HFF-Myc (cell line): Measurements from ENCODE around the gene IL17RD.

Source experiments
- DNase-seq: peaks from one replicate; pipeline ENCODE4 v3.0.0-alpha.2; 2011; ENCODE audit warnings: low read depth; ENCODE audit errors: extremely low read depth
- H3K4me3 ChIP-seq: replicated peaks from 2 replicates; pipeline ENCODE4 v1.5.1; 2011; ENCODE audit warnings: low read depth, mild to moderate bottlenecking, control low read depth, low read length
- TF ChIP-seq, protein P1 (sequence below): IDR thresholded peaks from 2 replicates; pipeline ENCODE4 v1.5.1; 2012; ENCODE audit warnings: mild to moderate bottlenecking, low read depth, low read length, control low read depth; ENCODE audit errors: missing control alignments

IL17RD gene

DNA sequence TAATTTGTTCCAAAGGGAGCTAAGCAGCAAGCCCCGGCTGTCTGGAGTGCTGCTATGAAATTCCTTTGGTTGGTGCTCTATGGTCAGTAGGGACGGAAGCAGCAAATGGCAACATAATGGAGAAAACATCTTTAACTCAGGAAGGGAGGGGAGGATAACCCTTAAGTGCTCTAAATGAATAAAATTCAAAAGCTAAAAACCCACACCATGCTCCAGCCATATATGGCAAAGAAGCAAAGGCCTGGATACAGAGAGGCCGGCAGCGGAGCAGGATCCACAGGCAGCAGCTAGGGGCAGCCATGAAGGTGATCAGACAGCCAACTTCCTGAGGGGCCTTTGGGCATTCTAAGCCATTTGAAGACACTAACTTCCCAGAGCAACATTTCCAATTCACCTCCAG lies 38.9 kb downstream of the IL17RD start:
- no peak for DNase-seq

DNA sequence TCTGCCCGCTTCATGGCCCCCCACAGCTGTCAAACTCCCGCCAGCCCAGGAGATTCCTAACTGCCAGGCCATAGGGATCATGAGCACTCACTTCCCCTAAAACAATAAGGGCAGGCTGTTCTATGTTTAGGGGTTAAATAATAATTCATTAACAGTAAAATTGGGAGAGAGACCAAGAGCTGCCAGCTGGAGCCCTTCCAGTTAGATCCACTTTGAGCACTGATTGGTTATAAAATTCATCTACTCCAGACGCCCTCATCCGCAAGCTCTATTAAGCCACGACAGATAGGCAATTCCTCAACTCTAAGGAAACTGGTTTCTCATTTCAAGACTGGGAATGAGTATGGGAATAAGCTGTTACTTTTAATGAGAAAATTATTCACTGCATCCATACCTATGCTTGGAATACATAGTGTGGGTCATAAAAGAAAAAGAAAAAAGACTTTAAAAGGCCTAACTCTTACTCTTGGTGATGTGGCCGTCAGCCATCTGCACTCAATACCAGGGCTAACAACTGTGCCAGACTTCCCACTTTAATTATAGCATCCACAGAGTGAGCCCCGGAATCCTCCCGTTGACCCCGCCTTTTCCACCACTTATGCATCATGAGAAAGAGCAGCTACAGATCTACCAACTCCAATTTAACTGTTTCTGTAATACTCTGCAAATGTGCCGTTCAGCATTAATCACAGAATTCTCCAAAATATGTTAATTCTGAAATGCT lies 44.5 kb downstream of the IL17RD start:
- TF ChIP-seq, protein P1, sequence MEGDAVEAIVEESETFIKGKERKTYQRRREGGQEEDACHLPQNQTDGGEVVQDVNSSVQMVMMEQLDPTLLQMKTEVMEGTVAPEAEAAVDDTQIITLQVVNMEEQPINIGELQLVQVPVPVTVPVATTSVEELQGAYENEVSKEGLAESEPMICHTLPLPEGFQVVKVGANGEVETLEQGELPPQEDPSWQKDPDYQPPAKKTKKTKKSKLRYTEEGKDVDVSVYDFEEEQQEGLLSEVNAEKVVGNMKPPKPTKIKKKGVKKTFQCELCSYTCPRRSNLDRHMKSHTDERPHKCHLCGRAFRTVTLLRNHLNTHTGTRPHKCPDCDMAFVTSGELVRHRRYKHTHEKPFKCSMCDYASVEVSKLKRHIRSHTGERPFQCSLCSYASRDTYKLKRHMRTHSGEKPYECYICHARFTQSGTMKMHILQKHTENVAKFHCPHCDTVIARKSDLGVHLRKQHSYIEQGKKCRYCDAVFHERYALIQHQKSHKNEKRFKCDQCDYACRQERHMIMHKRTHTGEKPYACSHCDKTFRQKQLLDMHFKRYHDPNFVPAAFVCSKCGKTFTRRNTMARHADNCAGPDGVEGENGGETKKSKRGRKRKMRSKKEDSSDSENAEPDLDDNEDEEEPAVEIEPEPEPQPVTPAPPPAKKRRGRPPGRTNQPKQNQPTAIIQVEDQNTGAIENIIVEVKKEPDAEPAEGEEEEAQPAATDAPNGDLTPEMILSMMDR, result no peak
- DNase-seq, result no peak
- H3K4me3 ChIP-seq, result no peak overlapping the region

More for the DNA sequence above, 38.9 kb downstream of the IL17RD start:
- TF ChIP-seq, protein P1, result no peak
- H3K4me3 ChIP-seq, result no peak overlapping the region

DNA sequence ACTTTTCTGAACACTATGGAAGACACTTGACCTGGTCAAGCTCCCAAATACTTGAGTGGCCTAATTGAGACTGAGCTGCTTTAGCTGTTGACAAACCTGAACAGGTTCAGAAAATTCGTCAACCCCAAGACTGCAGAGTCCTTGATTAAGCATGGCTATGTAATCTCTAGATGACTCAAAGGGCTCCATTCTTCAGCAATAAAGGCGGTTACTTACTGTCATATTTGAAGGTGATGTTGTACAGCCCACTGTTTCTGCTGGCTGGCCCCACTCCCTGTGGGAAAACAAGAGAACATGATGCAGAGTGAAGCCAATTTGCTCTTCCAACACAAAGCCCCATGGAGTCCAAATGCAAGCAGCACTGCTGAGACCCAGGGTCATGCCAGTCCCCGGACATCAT lies 45.1 kb downstream of the IL17RD start:
- DNase-seq, result no peak
- no peak overlapping the region for H3K4me3 ChIP-seq
- TF ChIP-seq, protein P1, result no peak

DNA sequence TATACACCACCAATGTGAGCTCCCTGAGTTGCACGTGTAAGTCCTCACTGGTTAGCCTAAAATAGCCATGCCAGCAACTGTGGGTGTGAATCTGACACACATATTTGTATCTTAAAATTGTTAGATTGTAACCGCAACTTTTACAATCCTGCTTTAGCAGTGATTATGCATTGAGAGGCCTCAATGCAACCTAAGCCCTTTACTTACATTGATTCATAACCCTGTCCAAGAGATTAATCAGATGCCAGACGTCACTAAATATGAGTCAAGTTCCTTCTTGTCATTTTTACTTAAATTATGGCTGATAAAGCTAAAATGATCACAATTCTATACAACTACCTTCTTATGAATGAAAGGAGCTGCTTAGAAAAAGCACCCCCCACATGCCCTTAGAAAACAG lies 46.9 kb downstream of the IL17RD start:
- no peak overlapping the region for H3K4me3 ChIP-seq
- DNase-seq, result no peak
- TF ChIP-seq, protein P1, result no peak

DNA sequence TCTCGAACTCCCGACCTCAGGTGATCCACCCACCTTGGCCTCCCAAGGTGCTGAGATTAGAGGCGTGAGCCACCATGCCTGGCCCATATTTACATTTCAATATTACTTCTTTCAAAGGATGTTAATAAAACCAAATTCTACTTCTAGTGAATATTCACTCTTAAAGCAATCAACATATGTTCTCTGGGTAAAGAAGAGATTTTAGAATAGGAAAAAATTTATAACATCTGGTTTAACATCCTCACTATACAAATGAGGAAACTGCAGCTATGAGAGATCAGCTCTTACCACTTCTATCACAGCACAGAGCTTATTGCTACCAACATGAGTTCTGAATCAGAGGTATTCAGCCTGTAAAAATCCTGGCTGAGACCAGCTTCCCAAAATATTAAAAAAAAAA lies 48.7 kb downstream of the IL17RD start:
- TF ChIP-seq, protein P1, result no peak
- H3K4me3 ChIP-seq, result no peak overlapping the region
- no peak for DNase-seq

DNA sequence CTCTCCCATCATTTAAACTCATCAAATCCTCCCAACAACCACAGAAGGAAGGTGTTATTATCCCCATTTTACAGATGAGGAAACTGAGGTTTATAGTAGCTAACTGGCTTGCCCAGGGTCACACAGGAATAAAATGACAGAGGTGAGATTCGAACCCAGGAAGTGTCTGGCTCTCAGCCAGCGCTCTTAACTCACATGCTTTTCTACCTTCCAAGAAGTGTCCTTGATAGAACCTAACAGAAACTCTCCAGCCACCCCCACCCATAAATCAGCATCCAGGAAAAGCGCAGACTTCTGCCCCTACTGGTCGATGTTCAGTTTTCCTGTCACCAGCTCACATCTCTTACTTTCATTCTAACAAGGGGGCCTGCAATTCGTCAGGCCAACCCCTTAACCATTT lies 52.9 kb downstream of the IL17RD start:
- no peak overlapping the region for H3K4me3 ChIP-seq
- TF ChIP-seq, protein P1, result peak; percentile 30
- DNase-seq, result no peak

DNA sequence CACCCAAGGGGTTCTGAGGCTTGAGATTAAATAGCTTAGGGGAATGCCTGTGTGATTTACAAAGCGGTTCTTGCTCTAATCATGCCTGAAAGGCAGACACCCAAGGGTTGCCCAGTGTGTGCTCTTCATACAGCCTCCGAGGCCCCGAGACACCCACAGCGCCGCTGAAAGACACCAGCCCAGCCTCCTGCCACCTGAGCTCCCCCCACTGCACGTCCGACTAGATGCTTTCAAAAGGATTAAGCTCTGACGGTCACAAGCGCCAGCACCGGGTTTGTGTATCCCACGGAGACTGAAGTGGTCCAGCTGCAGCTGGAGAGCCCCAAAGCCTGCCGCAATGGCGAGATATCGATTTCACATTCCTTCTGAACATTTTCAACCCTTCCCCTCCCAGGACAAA lies 54.4 kb downstream of the IL17RD start:
- DNase-seq, result no peak
- H3K4me3 ChIP-seq, result no peak overlapping the region
- TF ChIP-seq, protein P1, result no peak
